Caco-2 (cell line): ENCODE results near the gene CHST12. TPM values are rescaled to one million over a fixed set of nuclear protein-coding genes. Genes with fewer than 3 reads are reported as not detected.
"Not testable (repeated sequence)": the region's sequence is repeated elsewhere in the genome, so short reads cannot be mapped to it uniquely, and the experiment has no call there.

ENCODE experiments used
- BruUV-seq: library from RNA; stranded (reverse); fragments of 400-500 nt; replicated peaks from 2 replicates; lab custom pipeline; 2021; lab: Mats Ljungman, UMichigan
- CTCF ChIA-PET: fragments of 300-600 bp; sonication (Branson Sonifier 250); formaldehyde crosslinking; loops from one replicate; lab custom pipeline; 2022; ENCODE audit warnings: antibody characterized with exemption; lab: Charles Lee
- POLR2A ChIA-PET: fragments of 300-600 bp; sonication (Branson Sonifier 250); formaldehyde crosslinking; loops from one replicate; lab custom pipeline; 2022; ENCODE audit warnings: antibody characterized with exemption; lab: Charles Lee
- DNase-seq, 2 experiments: peaks; one replicate each; pipeline versions ENCODE4 v3.0.0 to v3.0.0-alpha.2; 2020 to 2022
- H3K27me3 ChIP-seq: replicated peaks from 2 replicates; pipeline ENCODE4 v1.6.0; 2011; ENCODE audit warnings: low read length; ENCODE audit not compliant: control insufficient read depth, insufficient read depth
- H3K36me3 ChIP-seq: 2 replicates; pipeline ENCODE4 v1.5.1; 2011; ENCODE audit warnings: low read length; ENCODE audit not compliant: control insufficient read depth, insufficient read depth
- H3K4me1 ChIP-seq: fragments of 250-450 bp; sonication (Bioruptor Pico); 2 replicates; pipeline ENCODE4 v1.5.1; 2020; ENCODE audit warnings: mild to moderate bottlenecking
- H3K4me3 ChIP-seq: 2 replicates; pipeline ENCODE4 v1.5.1; 2011; ENCODE audit warnings: low read depth, mild to moderate bottlenecking, control low read depth, low read length
- H3K9me3 ChIP-seq: fragments of 250-450 bp; sonication (Bioruptor Pico); 2 replicates; pipeline ENCODE4 v1.5.1; 2020; ENCODE audit warnings: mild to moderate bottlenecking, moderate library complexity
- H3K27ac Mint-ChIP-seq: one replicate; pipeline ENCODE4 v1.8.0; 2022; ENCODE audit warnings: mixed read lengths; ENCODE audit not compliant: unreplicated experiment
- H3K27me3 Mint-ChIP-seq: one replicate; pipeline ENCODE4 v1.8.0; 2022; ENCODE audit warnings: mixed read lengths; ENCODE audit not compliant: insufficient read depth, unreplicated experiment
- H3K36me3 Mint-ChIP-seq: one replicate; pipeline ENCODE4 v1.8.0; 2022; ENCODE audit warnings: mild to moderate bottlenecking, mixed read lengths; ENCODE audit not compliant: insufficient read depth, unreplicated experiment
- H3K4me1 Mint-ChIP-seq: one replicate; pipeline ENCODE4 v1.8.0; 2022; ENCODE audit warnings: low read depth, mixed read lengths; ENCODE audit not compliant: unreplicated experiment
- H3K4me3 Mint-ChIP-seq: one replicate; pipeline ENCODE4 v1.8.0; 2022; ENCODE audit warnings: mild to moderate bottlenecking, moderate library complexity, mixed read lengths; ENCODE audit not compliant: unreplicated experiment
- H3K9me3 Mint-ChIP-seq: one replicate; pipeline ENCODE4 v1.8.0; 2022; ENCODE audit warnings: mixed read lengths; ENCODE audit not compliant: unreplicated experiment
- intact Hi-C: fragments of 100-400 bp; cut with micrococcal nuclease; formaldehyde crosslinking; loops from one replicate; pipeline ENCODE4 v1.10.0; 2022; ENCODE audit not compliant: unreplicated experiment
- total RNA-seq: library from RNA; stranded (reverse); gene quantifications from 2 replicates; pipeline ENCODE4 v1.2.3, GENCODE V29; 2022
- TF ChIP-seq, protein P1 (sequence below), 2 experiments: fragments of 200-600 bp in 1 of 2; IDR thresholded peaks; 1 replicate in 1 of 2; 2 replicates in 1 of 2; pipeline versions ENCODE4 v1.5.1 to v1.8.0; 2011 to 2022; ENCODE audit warnings: antibody characterized with exemption in 1 of 2, control low read depth in 1 of 2, inconsistent platforms in 1 of 2, low read depth in 1 of 2, low read length in 1 of 2, mild to moderate bottlenecking in 1 of 2, moderate library complexity in 1 of 2; ENCODE audit not compliant: insufficient read depth in 1 of 2, severe bottlenecking in 1 of 2, unreplicated experiment in 1 of 2

The CHST12 gene
- total RNA-seq, 1 experiment from 2014 or later = 28.0 TPM

DNA sequence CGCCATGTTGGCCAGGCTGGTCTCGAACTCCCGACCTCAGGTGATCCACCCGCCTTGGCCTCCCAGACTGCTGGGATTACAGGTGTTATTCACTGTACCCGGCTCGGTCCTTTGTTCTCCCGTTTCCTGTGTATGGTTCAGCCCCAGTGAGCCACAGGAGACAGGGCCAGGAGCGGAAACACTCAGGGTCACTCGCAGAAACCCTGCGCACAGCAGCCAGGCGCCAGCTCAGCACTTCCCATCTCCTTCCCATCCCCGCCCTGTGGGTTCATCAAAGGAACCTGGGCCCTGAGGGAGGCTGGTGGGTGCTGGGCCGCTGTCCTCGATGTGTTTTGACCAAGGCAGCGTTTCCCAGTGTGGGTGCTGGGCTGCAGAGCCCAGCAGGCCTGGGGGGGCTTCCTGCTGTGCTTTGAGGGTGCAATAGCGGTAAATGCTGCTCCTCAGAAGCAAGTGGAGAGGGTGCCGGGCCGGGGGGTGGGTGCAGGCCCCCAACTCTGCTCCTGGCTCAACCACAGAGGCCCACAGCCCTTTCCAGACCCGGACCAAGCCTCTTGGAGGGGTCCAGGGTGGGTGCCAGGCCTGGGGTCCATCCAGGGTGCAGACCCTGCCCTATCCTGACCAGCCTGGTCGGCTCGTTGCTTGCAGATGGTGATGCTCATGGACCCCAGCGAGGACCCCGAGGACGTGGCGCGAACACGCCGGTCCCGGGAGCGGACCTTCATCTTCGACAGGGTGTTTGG is 15.3 kb upstream of the CHST12 start:
- Histone ChIP-seq H3K27me3 (no peaks in the 10 kb centered on the region), H3K4me3 (no peak overlapping the region), H3K36me3 (no peaks in the 10 kb centered on the region; the same call in 1 of the 2 replicates), H3K4me1 (peaks cover 8% of the 10 kb centered on the region), H3K9me3 (no peaks in the 10 kb centered on the region)
- Mint-ChIP-seq H3K4me1 (peaks cover 8% of the 10 kb centered on the region), H3K27me3 (no peaks in the 10 kb centered on the region), H3K9me3 (no peaks in the 10 kb centered on the region), H3K27ac (no peak overlapping the region), H3K4me3 (no peak overlapping the region), H3K36me3 (peaks cover 47% of the 10 kb centered on the region)
- intact Hi-C loops = no loop called here
- POLR2A ChIA-PET = no interaction called here
- CTCF ChIA-PET = no interaction called here
- no TSS peak for BruUV-seq
- DNase-seq = no peak
- TF ChIP-seq, protein P1, sequence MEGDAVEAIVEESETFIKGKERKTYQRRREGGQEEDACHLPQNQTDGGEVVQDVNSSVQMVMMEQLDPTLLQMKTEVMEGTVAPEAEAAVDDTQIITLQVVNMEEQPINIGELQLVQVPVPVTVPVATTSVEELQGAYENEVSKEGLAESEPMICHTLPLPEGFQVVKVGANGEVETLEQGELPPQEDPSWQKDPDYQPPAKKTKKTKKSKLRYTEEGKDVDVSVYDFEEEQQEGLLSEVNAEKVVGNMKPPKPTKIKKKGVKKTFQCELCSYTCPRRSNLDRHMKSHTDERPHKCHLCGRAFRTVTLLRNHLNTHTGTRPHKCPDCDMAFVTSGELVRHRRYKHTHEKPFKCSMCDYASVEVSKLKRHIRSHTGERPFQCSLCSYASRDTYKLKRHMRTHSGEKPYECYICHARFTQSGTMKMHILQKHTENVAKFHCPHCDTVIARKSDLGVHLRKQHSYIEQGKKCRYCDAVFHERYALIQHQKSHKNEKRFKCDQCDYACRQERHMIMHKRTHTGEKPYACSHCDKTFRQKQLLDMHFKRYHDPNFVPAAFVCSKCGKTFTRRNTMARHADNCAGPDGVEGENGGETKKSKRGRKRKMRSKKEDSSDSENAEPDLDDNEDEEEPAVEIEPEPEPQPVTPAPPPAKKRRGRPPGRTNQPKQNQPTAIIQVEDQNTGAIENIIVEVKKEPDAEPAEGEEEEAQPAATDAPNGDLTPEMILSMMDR (IDR thresholded peaks at IDR 0.05; ENCODE audit: insufficient read depth in 1 of 2, low read depth in 1 of 2, low read length in 1 of 2, severe bottlenecking in 1 of 2, unreplicated experiment in 1 of 2) = no peak

DNA sequence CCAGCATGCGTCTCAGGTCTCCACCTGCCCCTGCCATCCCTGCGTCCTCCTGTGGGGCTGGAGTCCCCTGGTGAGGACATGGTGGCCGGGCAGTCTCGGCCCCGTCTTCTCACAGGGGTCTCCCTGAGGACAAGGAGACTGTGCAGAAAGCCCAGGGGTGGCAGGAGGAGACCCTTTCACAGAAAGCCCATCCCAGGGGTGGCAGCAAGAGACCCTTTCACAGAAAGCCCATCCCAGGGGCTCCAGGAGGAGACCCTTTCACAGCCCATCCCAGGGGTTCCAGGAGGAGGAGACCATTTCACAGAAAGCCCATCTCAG is 14.8 kb upstream of the CHST12 start:
- TF ChIP-seq, protein P1 (IDR thresholded peaks at IDR 0.05; ENCODE audit: insufficient read depth in 1 of 2, low read depth in 1 of 2, low read length in 1 of 2, severe bottlenecking in 1 of 2, unreplicated experiment in 1 of 2) = no peak
- no peak overlapping the region for H3K4me3 ChIP-seq
- no peaks in the 10 kb centered on the region for H3K9me3 ChIP-seq
- intact Hi-C loops = no loop called here
- H3K27ac Mint-ChIP-seq = no peak overlapping the region
- peaks cover 8% of the 10 kb centered on the region for H3K4me1 Mint-ChIP-seq
- ChIA-PET CTCF (no interaction called here), POLR2A (no interaction called here)
- BruUV-seq = no TSS peak
- H3K27me3 ChIP-seq = no peaks in the 10 kb centered on the region
- no peaks in the 10 kb centered on the region for H3K27me3 Mint-ChIP-seq
- no peaks in the 10 kb centered on the region for H3K9me3 Mint-ChIP-seq
- H3K36me3 ChIP-seq = no peaks in the 10 kb centered on the region; the same call in 1 of the 2 replicates
- H3K36me3 Mint-ChIP-seq = peaks cover 41% of the 10 kb centered on the region
- DNase-seq = no peak
- H3K4me1 ChIP-seq = peaks cover 8% of the 10 kb centered on the region
- H3K4me3 Mint-ChIP-seq = no peak overlapping the region

- H3K36me3 Mint-ChIP-seq = peaks cover 25% of the 10 kb centered on the region
- intact Hi-C loops, DNase-seq, POLR2A ChIA-PET, H3K27me3 Mint-ChIP-seq, H3K4me1 Mint-ChIP-seq, H3K27ac Mint-ChIP-seq, H3K4me3 ChIP-seq, H3K9me3 Mint-ChIP-seq, H3K36me3 ChIP-seq, H3K9me3 ChIP-seq, H3K4me1 ChIP-seq, H3K4me3 Mint-ChIP-seq, CTCF ChIA-PET, H3K27me3 ChIP-seq, BruUV-seq: not testable (repeated sequence)
These were observed 13.2 kb upstream of the CHST12 start for GRCh38 chr7:2390020-2390816.
